KBM-7 (cell line): ENCODE results near the gene ZNF730.
A peak's percentile ranks its signal among the peaks of the same experiment; 100 is the strongest.
"Not testable (repeated sequence)": the region's sequence is repeated elsewhere in the genome, so short reads cannot be mapped to it uniquely, and the experiment has no call there.

Experiments used
- DNase-seq: peaks from one replicate; pipeline ENCODE4 v3.0.0-alpha.2; 2015
- in situ Hi-C: fragments of 300-500 bp; cut with MboI; formaldehyde crosslinking; loops from 2 replicates; pipeline ENCODE4 v1.14.3; 2020; ENCODE audit warnings: low sequenced_read_pairs, low pct_unique_long_range_greater_than_20kb, mixed read lengths

ZNF730 gene

GRCh38 chr19:23116802-23117571 is at the start of gene ZNF730:
Gene ZNF730 (plus strand): TSS chr19:23117025. CDS start chr19:23117174, 149 bp downstream.
- in situ Hi-C loops: no loop called here
- DNase-seq: peak; percentile 91

- in situ Hi-C loops: no loop called here
- DNase-seq: peak; percentile 6
Measured at GRCh38 chr19:23070353-23071146, 46.3 kb upstream of the ZNF730 start.

GRCh38 chr19:23071147-23071511 is 45.7 kb upstream of the ZNF730 start:
- in situ Hi-C loops: no loop called here
- DNase-seq: no peak

- DNase-seq: peak; percentile 54
Measured at GRCh38 chr19:23075031-23075733, 41.6 kb upstream of the ZNF730 start.

GRCh38 chr19:23077776-23078175 is 39.0 kb upstream of the ZNF730 start:
- in situ Hi-C loops, DNase-seq: not testable (repeated sequence)

More at GRCh38 chr19:23075031-23075733, 41.6 kb upstream of the ZNF730 start:
- in situ Hi-C loops: no loop called here

DNA sequence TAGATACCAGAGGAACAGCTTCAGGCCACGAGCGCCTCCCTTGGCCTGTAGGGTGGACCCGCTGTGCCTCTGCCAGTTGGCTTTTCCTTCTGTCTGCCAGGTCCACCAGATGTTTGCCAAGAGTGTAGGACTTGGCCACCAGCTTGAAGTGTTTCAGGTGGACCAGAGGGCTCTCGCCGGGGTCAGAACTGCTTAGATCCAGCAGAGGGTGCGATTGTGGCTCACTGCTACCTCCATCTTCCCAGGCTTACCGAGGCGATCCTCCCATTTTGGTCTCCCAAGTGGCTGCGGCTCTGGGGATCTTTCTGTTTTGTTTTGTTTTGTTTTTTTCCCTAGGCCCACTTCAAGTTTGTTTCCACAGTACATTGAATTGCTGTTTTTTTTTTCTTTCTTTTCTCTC is 23.0 kb upstream of the ZNF730 start:
- in situ Hi-C loops: no loop called here
- no peak for DNase-seq

DNA sequence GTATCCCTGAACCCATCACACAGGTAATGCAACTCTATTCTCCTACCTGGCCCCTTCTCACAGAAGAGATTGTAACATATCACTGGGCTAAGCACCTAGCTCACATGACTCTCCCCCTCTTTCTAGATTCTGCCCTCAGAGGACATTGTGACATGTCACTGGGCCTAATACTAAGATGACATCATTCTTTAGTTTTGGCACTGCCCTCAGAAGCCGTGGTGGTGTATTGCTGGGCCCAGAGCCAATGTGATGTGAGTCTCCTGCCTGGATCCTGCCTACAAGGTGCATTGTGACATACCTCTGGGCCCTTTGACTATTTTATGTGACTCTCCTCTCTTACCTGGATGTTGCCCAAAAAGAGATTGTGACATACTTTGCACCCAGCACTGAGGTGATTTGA is 21.4 kb upstream of the ZNF730 start:
- in situ Hi-C loops: no loop called here
- DNase-seq: no peak

DNA sequence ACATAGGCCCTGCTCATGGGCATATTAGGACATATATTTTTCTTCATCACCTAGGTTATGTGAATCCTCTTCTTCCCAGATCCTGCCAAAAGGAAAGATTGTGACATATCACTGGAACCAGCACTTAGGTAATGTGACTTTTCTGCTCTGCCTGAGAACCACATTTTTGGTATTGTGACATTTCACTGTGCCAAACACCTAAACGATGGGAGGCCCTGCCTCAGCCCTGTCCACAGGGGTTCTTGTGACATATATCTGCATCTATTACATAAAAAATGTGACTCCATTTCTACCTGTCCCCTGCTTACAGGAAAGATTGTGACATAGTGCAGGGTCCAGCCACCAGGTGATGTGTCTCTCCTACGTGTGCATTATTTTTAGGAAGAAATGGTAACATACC is 18.5 kb upstream of the ZNF730 start:
- in situ Hi-C loops: no loop called here
- DNase-seq: no peak

- no peak for DNase-seq
- in situ Hi-C loops: no loop called here
Measured at GRCh38 chr19:23098988-23099387, 17.8 kb upstream of the ZNF730 start.

DNA sequence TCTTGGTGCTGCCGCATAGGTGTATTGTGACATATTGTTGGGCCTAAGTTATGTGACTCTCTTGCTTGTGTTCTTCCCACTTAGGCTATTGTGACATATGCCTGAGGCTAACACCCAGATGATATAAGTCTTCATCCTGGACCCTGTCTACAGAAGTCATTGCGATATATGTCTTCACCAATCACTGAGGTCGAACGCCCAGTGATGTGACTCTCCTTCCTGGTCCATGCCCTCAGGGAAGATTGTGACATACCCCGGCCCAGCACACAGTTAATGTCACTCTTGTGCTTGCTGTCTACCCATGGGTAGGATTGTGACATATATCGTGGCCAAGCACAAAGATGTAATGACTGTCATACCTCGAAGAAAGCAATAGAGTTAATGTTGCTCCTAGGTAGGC is 16.9 kb upstream of the ZNF730 start:
- no peak for DNase-seq
- in situ Hi-C loops: no loop called here

DNA sequence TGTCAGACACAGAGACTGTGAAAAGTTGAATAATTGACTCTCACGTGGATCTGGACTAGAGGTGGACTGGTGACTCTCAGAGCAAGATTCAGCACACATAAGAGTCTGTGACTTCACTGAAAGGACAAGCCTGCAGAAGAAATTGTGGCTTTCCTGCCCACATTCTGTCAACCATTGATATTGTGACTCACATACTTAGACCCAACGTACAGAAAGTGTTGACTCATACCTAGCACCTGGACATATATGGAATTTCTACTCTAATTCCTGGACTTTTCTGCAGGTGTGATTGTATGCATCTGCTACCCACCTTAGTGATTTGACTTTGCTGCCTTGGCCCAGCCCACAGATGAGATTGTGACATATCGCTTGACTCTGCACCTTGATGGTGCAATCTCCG is 15.6 kb upstream of the ZNF730 start:
- no peak for DNase-seq
- in situ Hi-C loops: no loop called here

GRCh38 chr19:23118400-23118799 is 1.6 kb downstream of the ZNF730 start:
- DNase-seq: peak; percentile 32
- in situ Hi-C loops: no loop called here

DNA sequence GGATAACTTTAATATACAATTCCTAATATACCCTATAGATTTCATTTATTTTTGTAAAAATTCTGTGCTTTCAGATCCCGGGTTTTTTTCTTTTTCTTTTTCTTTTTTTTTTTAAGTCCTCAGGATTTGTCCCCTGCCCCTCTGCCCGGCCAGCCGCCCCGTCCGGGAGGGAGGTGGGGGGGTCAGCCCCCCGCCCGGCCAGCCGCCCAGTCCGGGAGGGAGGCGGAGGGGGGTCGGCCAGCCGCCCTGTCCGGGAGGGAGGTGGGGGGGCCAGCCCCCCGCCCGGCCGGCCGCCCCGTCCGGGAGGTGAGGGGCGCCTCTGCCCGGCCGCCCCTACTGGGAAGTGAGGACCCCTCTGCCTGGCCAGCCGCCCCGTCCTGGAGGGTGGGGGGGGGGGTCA is 17.4 kb downstream of the ZNF730 start:
- DNase-seq, in situ Hi-C loops: not testable (repeated sequence)

DNA sequence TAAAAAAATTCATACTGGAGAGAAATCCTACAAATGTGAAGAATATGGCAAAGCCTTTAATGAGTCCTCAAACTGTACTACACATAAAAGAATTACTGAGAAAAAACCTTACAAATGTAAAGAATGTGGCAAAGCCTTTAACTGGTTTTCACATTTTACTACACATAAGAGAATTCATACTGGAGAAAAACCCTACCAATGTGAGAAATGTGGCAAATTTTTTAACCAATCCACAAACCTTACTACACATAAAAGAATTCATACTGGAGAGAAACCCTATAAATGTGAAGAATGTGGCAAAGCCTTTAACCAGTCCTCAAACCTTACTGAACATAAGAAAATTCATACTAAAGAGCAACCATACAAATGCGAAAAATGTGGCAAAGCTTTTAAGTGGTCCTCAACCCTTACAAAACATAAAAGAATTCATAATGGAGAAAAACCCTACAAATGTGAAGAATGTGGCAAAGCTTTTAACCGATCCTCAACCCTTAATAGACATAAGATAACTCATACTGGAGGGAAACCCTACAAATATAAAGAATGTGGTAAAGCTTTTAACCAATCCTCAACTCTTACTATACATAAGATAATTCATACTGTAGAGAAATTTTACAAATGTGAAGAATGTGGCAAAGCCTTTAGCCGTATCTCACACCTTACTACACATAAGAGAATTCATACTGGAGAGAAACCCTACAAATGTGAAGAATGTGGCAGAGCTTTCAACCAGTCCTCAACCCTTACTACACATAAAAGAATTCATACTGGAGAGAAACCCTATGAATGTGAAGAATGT is 29.0 kb downstream of the ZNF730 start:
- in situ Hi-C loops: no loop called here
- DNase-seq: no peak

GRCh38 chr19:23160766-23161165 is 43.9 kb downstream of the ZNF730 start:
- no peak for DNase-seq
- in situ Hi-C loops: no loop called here

DNA sequence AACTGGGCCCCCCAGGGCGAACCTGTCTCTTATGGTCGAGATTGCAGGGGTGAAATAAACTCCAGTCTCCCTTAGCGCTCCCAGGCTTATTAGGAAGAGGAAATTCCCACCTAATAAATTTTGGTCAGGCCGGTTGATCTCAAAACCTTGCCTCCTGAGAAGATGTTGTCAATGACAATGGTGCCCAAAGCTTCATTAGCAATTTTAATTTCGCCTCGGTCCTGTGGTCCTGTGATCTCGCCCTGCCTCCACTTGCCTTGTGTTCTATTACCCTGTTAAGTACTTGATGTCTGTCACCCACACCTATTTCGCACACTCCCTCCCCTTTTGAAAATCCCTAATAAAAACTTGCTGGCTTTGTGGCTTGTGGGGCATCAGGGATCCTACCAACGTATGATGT is 51.5 kb downstream of the ZNF730 start:
- in situ Hi-C loops, DNase-seq: not testable (repeated sequence)

DNA sequence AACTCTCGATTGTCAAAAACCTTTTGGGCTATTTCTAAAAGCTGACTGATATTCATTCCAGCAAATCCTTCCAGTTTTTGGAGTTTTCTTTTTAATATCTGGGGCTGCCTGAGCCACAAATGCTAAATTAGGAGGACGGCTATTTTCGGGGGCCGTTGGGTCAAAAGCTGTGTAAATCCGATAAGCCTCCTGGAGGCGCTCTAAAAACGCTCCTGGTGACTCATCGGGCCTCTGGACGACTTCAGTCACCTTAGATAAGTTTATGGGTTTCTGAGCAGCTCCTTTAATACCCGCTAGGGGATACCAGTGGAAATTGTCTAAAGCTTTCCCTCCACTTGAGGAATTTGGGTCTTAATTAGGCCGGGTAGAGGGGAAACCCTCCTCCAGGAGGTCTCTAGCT is 66.4 kb downstream of the ZNF730 start:
- no peak for DNase-seq
- in situ Hi-C loops: no loop called here

- in situ Hi-C loops: no loop called here
- no peak for DNase-seq
Measured at GRCh38 chr19:23190341-23190740, 73.5 kb downstream of the ZNF730 start.
